Suprapubic skin (tissue), 4 donors: ENCODE results near the gene C6orf47.

ENCODE experiments used
- CTCF ChIP-seq, 2 donors: fragments of 200-600 bp in 1 of 2; fragments of 450-650 bp in 1 of 2; sonication (generic) in 1 of 2; IDR thresholded peaks; one replicate each; pipeline ENCODE4 v1.5.1; 2016 to 2019; ENCODE audit warnings: antibody characterized with exemption in 2 of 2, mild to moderate bottlenecking in 1 of 2, moderate library complexity in 1 of 2
- EP300 ChIP-seq: sonication (generic); formaldehyde crosslinking; IDR thresholded peaks from one replicate; pipeline ENCODE4 v1.6.1; 2017; ENCODE audit warnings: antibody characterized with exemption
- POLR2A ChIP-seq, 2 donors: fragments of 450-650 bp; IDR thresholded peaks; one replicate each; pipeline ENCODE4 v1.6.1; 2017; ENCODE audit warnings: antibody characterized with exemption in 2 of 2, mild to moderate bottlenecking in 2 of 2, moderate library complexity in 2 of 2
- POLR2AphosphoS5 ChIP-seq, 3 donors: sonication (generic); formaldehyde crosslinking; IDR thresholded peaks; one replicate each; pipeline ENCODE4 v1.6.1; 2017; ENCODE audit warnings: antibody characterized with exemption in 3 of 3

- TF ChIP-seq CTCF (IDR thresholded peaks at IDR 0.05) (no peak), POLR2A (IDR thresholded peaks at IDR 0.05) (no peak), EP300 (no peak), POLR2AphosphoS5 (IDR thresholded peaks at IDR 0.05) (no peak)
Measured at GRCh38 chr6:31706599-31706998, 46.0 kb upstream of the C6orf47 start, which contains the start of gene LY6G6F.
